ENCODE measurements around the gene BCL2L13.
"Not testable (repeated sequence)": the region's sequence is repeated elsewhere in the genome, so short reads cannot be mapped to it uniquely, and the experiment has no call there.

The BCL2L13 gene

GRCh38 chr22:17695986-17696385 lies 57.4 kb downstream of the BCL2L13 start:
- Histone ChIP-seq H3K27ac (ENCODE audit: low read depth, low read length) (no peak overlapping the region), H3K4me1 (ENCODE audit: insufficient read depth, low read length) (peaks cover 14% of the 10 kb centered on the region), H3K9ac (ENCODE audit: low read depth, low read length) (no peak overlapping the region), H3K9me3 (ENCODE audit: insufficient read depth, low read depth, low read length) (no peaks in the 10 kb centered on the region), H3K36me3 (ENCODE audit: insufficient read depth, low read length) (peaks cover 13% of the 10 kb centered on the region), H3K27me3 (ENCODE audit: insufficient read depth, low read length) (no peaks in the 10 kb centered on the region), H3K4me3 (ENCODE audit: low read length) (no peak overlapping the region)
- 94% methylated on average over 5 of the region's 5 CpGs for WGBS

GRCh38 chr22:17697196-17697595 lies 58.6 kb downstream of the BCL2L13 start:
- 94% methylated on average over 9 of the region's 10 CpGs for whole genome bisulfite sequencing
- not testable (repeated sequence) for H3K4me3 ChIP-seq (ENCODE audit: low read length); H3K9ac ChIP-seq (ENCODE audit: low read depth, low read length); H3K27ac ChIP-seq (ENCODE audit: low read depth, low read length); H3K9me3 ChIP-seq (ENCODE audit: insufficient read depth, low read depth, low read length); H3K27me3 ChIP-seq (ENCODE audit: insufficient read depth, low read length)
- H3K4me1 ChIP-seq (ENCODE audit: insufficient read depth, low read length): peaks cover 18% of the 10 kb centered on the region
- peaks cover 17% of the 10 kb centered on the region for H3K36me3 ChIP-seq (ENCODE audit: insufficient read depth, low read length)

- H3K27ac ChIP-seq (ENCODE audit: low read depth, low read length); H3K4me3 ChIP-seq (ENCODE audit: low read length); H3K9ac ChIP-seq (ENCODE audit: low read depth, low read length); H3K9me3 ChIP-seq (ENCODE audit: insufficient read depth, low read depth, low read length); H3K27me3 ChIP-seq (ENCODE audit: insufficient read depth, low read length): not testable (repeated sequence)
- H3K4me1 ChIP-seq (ENCODE audit: insufficient read depth, low read length): peaks cover 18% of the 10 kb centered on the region
- 99% methylated on average over 3 of the region's 3 CpGs for WGBS
- H3K36me3 ChIP-seq (ENCODE audit: insufficient read depth, low read length): peaks cover 24% of the 10 kb centered on the region
Observed at GRCh38 chr22:17698276-17698675, 59.7 kb downstream of the BCL2L13 start.

- H3K9ac ChIP-seq (ENCODE audit: low read depth, low read length): no peak overlapping the region
- H3K36me3 ChIP-seq (ENCODE audit: insufficient read depth, low read length): peaks cover 30% of the 10 kb centered on the region
- H3K27me3 ChIP-seq (ENCODE audit: insufficient read depth, low read length): no peaks in the 10 kb centered on the region
- H3K4me1 ChIP-seq (ENCODE audit: insufficient read depth, low read length): peaks cover 18% of the 10 kb centered on the region
- no peak overlapping the region for H3K27ac ChIP-seq (ENCODE audit: low read depth, low read length)
- no peak overlapping the region for H3K4me3 ChIP-seq (ENCODE audit: low read length)
- H3K9me3 ChIP-seq (ENCODE audit: insufficient read depth, low read depth, low read length): no peaks in the 10 kb centered on the region
Observed at GRCh38 chr22:17698948-17699347, 60.4 kb downstream of the BCL2L13 start.

- H3K27ac ChIP-seq (ENCODE audit: low read depth, low read length): no peak overlapping the region
- no peak overlapping the region for H3K4me3 ChIP-seq (ENCODE audit: low read length)
- 95% methylated on average over 7 of the region's 7 CpGs for WGBS
- no peaks in the 10 kb centered on the region for H3K27me3 ChIP-seq (ENCODE audit: insufficient read depth, low read length)
- peaks cover 18% of the 10 kb centered on the region for H3K4me1 ChIP-seq (ENCODE audit: insufficient read depth, low read length)
- peaks cover 31% of the 10 kb centered on the region for H3K36me3 ChIP-seq (ENCODE audit: insufficient read depth, low read length)
- no peaks in the 10 kb centered on the region for H3K9me3 ChIP-seq (ENCODE audit: insufficient read depth, low read depth, low read length)
- no peak overlapping the region for H3K9ac ChIP-seq (ENCODE audit: low read depth, low read length)
Observed at GRCh38 chr22:17699696-17700340, 61.3 kb downstream of the BCL2L13 start.

GRCh38 chr22:17700778-17701177 lies 62.2 kb downstream of the BCL2L13 start:
- Histone ChIP-seq H3K36me3 (ENCODE audit: insufficient read depth, low read length) (peaks cover 30% of the 10 kb centered on the region), H3K9ac (ENCODE audit: low read depth, low read length) (no peak overlapping the region), H3K27me3 (ENCODE audit: insufficient read depth, low read length) (no peaks in the 10 kb centered on the region), H3K4me3 (ENCODE audit: low read length) (peak overlapping the region; percentile 26; the same call in 1 of the 2 replicates), H3K4me1 (ENCODE audit: insufficient read depth, low read length) (peaks cover 18% of the 10 kb centered on the region), H3K27ac (ENCODE audit: low read depth, low read length) (peak overlapping the region; percentile 68), H3K9me3 (ENCODE audit: insufficient read depth, low read depth, low read length) (no peaks in the 10 kb centered on the region)
- 38% methylated on average over 2 of the region's 3 CpGs for WGBS

GRCh38 chr22:17703811-17704210 lies 65.3 kb downstream of the BCL2L13 start:
- no peak overlapping the region for H3K4me3 ChIP-seq (ENCODE audit: low read length)
- no peak overlapping the region for H3K9ac ChIP-seq (ENCODE audit: low read depth, low read length)

GRCh38 chr22:17705546-17705945 lies 67.0 kb downstream of the BCL2L13 start:
- H3K4me1 ChIP-seq (ENCODE audit: insufficient read depth, low read length): peaks cover 18% of the 10 kb centered on the region
- no peaks in the 10 kb centered on the region for H3K27me3 ChIP-seq (ENCODE audit: insufficient read depth, low read length)
- no peaks in the 10 kb centered on the region for H3K9me3 ChIP-seq (ENCODE audit: insufficient read depth, low read depth, low read length)
- no peak overlapping the region for H3K27ac ChIP-seq (ENCODE audit: low read depth, low read length)
- H3K4me3 ChIP-seq (ENCODE audit: low read length): no peak overlapping the region
- H3K36me3 ChIP-seq (ENCODE audit: insufficient read depth, low read length): peaks cover 36% of the 10 kb centered on the region
- no peak overlapping the region for H3K9ac ChIP-seq (ENCODE audit: low read depth, low read length)
- 100% methylated on average over 7 of the region's 7 CpGs for WGBS

More at GRCh38 chr22:17703811-17704210, 65.3 kb downstream of the BCL2L13 start:
- Histone ChIP-seq H3K9me3 (ENCODE audit: insufficient read depth, low read depth, low read length) (no peaks in the 10 kb centered on the region), H3K27me3 (ENCODE audit: insufficient read depth, low read length) (no peaks in the 10 kb centered on the region), H3K27ac (ENCODE audit: low read depth, low read length) (no peak overlapping the region), H3K36me3 (ENCODE audit: insufficient read depth, low read length) (peaks cover 36% of the 10 kb centered on the region), H3K4me1 (ENCODE audit: insufficient read depth, low read length) (peaks cover 28% of the 10 kb centered on the region)
- 97% methylated on average over 2 of the region's 2 CpGs for WGBS

GRCh38 chr22:17705951-17706900 lies 67.7 kb downstream of the BCL2L13 start:
- H3K9ac ChIP-seq (ENCODE audit: low read depth, low read length): peak overlapping the region; percentile 12; the same call in 1 of the 2 replicates
- peak overlapping the region; percentile 20; the same call in 1 of the 2 replicates for H3K27ac ChIP-seq (ENCODE audit: low read depth, low read length)
- no peak overlapping the region for H3K4me3 ChIP-seq (ENCODE audit: low read length)
- peaks cover 36% of the 10 kb centered on the region for H3K36me3 ChIP-seq (ENCODE audit: insufficient read depth, low read length)
- peaks cover 11% of the 10 kb centered on the region; the same call in 1 of the 2 replicates for H3K4me1 ChIP-seq (ENCODE audit: insufficient read depth, low read length)
- WGBS: 79% methylated on average over 7 of the region's 9 CpGs
- no peaks in the 10 kb centered on the region for H3K9me3 ChIP-seq (ENCODE audit: insufficient read depth, low read depth, low read length)
- H3K27me3 ChIP-seq (ENCODE audit: insufficient read depth, low read length): no peaks in the 10 kb centered on the region

- no peaks in the 10 kb centered on the region for H3K27me3 ChIP-seq (ENCODE audit: insufficient read depth, low read length)
- no peaks in the 10 kb centered on the region for H3K9me3 ChIP-seq (ENCODE audit: insufficient read depth, low read depth, low read length)
- 94% methylated on average over 1 of the region's 1 CpG for WGBS
- peaks cover 34% of the 10 kb centered on the region for H3K36me3 ChIP-seq (ENCODE audit: insufficient read depth, low read length)
- no peak overlapping the region for H3K4me3 ChIP-seq (ENCODE audit: low read length)
- H3K4me1 ChIP-seq (ENCODE audit: insufficient read depth, low read length): peaks cover 9% of the 10 kb centered on the region; the same call in 1 of the 2 replicates
- H3K27ac ChIP-seq (ENCODE audit: low read depth, low read length): no peak overlapping the region
- H3K9ac ChIP-seq (ENCODE audit: low read depth, low read length): no peak overlapping the region
Observed at GRCh38 chr22:17706947-17707346, 68.4 kb downstream of the BCL2L13 start.

GRCh38 chr22:17707526-17707925 lies 69.0 kb downstream of the BCL2L13 start:
- H3K27ac ChIP-seq (ENCODE audit: low read depth, low read length): no peak overlapping the region
- 94% methylated on average over 1 of the region's 3 CpGs for WGBS
- no peaks in the 10 kb centered on the region for H3K27me3 ChIP-seq (ENCODE audit: insufficient read depth, low read length)
- H3K36me3 ChIP-seq (ENCODE audit: insufficient read depth, low read length): peaks cover 28% of the 10 kb centered on the region
- H3K4me3 ChIP-seq (ENCODE audit: low read length): no peak overlapping the region
- peaks cover 9% of the 10 kb centered on the region; the same call in 1 of the 2 replicates for H3K4me1 ChIP-seq (ENCODE audit: insufficient read depth, low read length)
- no peak overlapping the region for H3K9ac ChIP-seq (ENCODE audit: low read depth, low read length)
- no peaks in the 10 kb centered on the region for H3K9me3 ChIP-seq (ENCODE audit: insufficient read depth, low read depth, low read length)
